NCI-H128 (cell line): ENCODE data around the gene ITSN1.
"Not testable (repeated sequence)": the region's sequence is repeated elsewhere in the genome, so short reads cannot be mapped to it uniquely, and the experiment has no call there.

Experiments used
- DNase-seq: peaks from one replicate; lab custom pipeline; 2025; ENCODE audit not compliant: unreplicated experiment; lab: John Stamatoyannopoulos, UW

Gene ITSN1

DNA sequence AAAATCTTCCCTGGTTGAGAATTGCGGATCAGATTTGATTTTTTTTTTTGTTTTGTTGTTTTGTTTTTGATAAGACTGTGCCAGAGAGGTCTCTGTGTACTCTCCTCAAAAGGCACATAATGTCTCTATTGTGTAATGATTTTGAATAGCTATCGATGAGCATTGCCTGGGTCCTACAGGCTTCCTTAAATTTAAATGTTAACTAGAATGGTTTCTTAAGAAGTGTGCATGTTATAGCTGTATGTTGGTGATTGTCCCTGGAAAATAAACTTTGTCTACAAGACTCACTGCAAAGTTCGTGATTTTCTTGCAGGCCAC is 121.2 kb downstream of the ITSN1 start:
- DNase-seq: no peak

- DNase-seq: no peak
Measured at GRCh38 chr21:33767236-33767635, 124.9 kb downstream of the ITSN1 start.

- no peak for DNase-seq
Measured at GRCh38 chr21:33767960-33768359, 125.7 kb downstream of the ITSN1 start.

DNA sequence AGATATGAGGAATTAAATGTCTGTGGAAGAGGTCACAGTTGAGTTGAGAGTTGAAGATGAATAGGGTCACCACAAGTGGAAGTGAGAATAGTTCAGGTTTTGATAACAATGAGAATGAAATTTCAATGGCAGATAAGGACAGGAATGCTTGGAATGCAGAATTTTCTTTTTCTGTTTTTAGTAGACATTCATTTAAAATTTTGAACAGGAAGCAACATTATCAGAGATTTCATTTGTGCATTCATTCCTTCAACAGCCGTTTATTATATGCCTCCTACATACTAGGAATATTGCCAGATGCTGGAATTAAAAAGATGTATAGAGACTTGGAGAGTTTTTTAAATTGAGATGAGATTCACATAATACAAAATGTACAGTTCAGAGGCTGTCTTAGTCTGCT is 126.8 kb downstream of the ITSN1 start:
- DNase-seq: no peak

GRCh38 chr21:33770542-33770941 is 128.2 kb downstream of the ITSN1 start:
- no peak for DNase-seq

DNA sequence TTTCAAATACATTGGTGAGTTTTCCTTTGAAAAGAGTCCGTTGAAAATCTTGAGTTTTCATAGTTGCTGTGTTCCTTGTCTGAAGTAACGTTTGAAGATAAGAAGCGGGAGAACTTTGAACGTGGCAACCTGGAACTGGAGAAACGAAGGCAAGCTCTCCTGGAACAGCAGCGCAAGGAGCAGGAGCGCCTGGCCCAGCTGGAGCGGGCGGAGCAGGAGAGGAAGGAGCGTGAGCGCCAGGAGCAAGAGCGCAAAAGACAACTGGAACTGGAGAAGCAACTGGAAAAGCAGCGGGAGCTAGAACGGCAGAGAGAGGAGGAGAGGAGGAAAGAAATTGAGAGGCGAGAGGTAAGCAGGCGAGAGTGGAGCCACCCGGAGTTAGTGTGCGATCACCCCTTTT is 129.7 kb downstream of the ITSN1 start:
- no peak for DNase-seq

- no peak for DNase-seq
Measured at GRCh38 chr21:33774551-33774950, 132.2 kb downstream of the ITSN1 start.

DNA sequence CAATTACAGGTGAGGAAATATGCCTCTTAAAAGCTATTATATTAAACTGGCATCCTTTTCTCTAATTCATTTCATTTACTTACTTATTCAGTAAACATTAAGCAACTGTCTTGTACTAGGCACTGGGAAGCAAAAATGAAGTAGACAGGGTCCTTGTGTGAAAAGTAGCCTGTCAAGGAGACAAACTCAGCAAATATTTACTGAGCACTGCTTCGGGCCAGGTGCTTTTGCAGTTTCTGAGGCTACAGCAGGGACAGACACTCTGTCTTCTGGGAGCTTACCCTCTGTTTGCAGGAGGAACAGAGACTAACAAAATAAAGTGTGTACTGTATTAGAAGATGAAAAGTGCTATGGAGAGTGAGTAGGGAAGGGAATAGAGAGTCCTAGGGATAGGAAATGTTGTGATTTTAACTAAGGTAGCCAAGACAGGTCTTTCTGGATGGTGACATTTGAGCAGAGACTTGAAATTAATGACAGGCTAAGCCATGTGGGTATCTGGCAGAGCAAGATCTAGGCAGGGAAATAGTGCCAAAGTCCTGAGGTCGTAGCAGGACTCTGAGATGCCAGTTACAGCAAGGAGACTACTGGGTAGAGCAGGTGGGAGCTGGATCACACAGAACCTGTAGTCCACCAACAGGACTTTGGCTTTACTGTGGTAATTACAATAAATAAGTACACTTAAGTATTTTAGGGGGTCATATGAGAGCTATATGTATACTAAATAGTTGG is 133.0 kb downstream of the ITSN1 start:
- no peak for DNase-seq

DNA sequence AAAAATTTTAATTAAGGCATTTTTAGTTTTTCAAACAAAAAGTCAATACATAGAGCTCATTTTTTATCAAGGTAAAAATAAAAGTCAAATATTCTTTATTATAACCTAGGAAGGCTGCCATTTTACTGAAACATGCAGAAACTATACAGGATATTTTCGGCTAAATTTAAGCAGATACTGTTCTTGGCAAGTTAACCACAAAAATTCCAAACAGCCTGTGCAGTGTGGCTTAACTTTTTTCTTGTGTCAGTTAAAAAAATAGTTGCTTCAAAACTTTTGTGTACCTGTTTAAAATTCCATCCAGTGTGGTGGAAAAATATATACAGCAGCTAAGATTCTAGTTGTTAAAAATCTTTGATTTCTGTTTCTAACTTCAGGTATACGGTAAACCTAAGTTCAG is 138.3 kb downstream of the ITSN1 start:
- no peak for DNase-seq

- no peak for DNase-seq
Measured at GRCh38 chr21:33781121-33781520, 138.8 kb downstream of the ITSN1 start.

GRCh38 chr21:33783187-33783979 is 141.1 kb downstream of the ITSN1 start:
- DNase-seq: no peak

- DNase-seq: no peak
Measured at GRCh38 chr21:33787431-33787830, 145.1 kb downstream of the ITSN1 start.

- not testable (repeated sequence) for DNase-seq
Measured at GRCh38 chr21:33788438-33788837, 146.1 kb downstream of the ITSN1 start.

DNA sequence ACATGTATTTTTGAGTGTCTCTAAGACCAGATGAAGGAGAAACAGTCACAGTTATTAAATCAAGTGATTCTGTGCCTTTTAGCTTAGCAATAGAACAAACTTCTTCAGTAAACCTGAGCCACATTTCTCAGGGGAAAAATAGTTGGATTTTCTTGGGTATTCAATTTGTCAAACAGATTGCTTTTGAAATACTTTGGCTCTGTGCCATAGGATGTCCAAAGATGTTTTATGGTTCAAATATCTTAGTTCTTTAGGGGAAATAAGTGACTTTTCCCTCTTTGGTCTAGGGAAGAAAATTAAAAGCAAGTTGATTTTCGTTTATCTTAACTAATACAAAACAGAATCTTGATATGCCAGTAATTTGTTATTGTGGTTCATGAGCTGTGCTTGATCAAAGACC is 147.4 kb downstream of the ITSN1 start:
- DNase-seq: no peak

DNA sequence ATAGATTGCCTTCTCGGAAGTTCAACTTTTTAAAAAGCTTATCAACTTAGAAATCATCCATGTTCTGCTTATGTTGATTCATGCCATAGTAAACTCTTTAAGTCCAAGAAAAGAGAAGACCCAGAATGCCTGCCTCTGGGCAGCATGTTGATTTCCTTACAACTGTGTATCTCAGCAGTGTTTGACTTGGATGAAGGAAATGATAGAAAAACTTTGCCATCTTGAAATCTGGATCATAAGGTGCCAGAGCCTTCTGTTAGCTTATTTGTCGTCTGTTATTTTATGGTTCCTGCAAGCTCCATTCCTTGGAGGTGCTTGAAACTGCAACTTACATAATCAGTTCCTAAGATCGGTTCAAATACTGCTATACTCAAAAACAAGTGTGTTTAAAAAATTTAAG is 148.8 kb downstream of the ITSN1 start:
- DNase-seq: no peak

- DNase-seq: no peak
Measured at GRCh38 chr21:33794596-33794995, 152.3 kb downstream of the ITSN1 start.

DNA sequence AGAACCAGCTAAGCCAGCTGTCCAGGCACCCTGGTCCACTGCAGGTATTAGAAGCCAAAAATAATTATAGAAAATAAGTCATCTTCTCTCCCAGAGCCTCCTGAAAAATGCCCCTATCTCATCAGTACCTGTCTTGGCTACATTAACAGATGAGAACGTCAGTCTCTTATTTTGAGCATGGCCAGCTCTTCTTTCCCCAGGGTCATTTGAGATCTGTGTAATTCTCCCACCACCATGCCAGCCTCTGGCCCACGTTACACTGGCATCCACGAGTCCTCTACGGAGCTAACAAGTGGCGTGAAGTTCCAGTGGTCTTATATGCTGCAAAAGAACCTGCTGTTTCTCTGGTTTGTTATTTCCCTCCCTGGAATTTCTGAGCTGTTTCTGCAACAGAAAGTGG is 155.3 kb downstream of the ITSN1 start:
- no peak for DNase-seq

DNA sequence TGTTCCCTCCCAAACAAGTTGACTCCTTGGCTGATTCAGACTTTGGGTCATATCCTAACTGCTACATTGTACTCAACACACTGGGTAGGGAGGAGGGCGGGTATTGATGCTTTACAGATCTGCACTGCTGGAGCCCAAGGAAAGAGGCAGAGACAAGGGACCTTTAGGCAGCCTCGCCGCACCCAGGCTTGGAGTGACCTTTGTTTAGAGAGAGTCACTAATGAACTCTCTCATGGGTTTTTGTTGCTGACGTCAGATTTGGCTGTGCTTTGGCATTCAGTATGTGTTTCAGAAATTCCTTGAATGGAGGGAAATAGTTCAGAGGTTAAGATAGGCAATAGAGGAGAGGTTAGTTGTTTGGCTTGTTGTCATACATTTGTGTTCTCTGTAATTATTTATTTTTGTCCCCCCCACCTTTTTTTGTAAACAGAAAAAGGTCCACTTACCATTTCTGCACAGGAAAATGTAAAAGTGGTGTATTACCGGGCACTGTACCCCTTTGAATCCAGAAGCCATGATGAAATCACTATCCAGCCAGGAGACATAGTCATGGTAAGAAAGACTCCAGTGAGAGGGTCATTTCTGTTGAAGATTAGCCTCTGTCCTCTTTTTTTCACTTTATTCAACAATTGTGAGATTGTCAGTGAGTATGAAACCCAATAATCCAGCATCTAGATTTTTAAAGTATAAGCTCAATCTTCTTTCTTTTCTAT is 157.2 kb downstream of the ITSN1 start:
- DNase-seq: no peak

DNA sequence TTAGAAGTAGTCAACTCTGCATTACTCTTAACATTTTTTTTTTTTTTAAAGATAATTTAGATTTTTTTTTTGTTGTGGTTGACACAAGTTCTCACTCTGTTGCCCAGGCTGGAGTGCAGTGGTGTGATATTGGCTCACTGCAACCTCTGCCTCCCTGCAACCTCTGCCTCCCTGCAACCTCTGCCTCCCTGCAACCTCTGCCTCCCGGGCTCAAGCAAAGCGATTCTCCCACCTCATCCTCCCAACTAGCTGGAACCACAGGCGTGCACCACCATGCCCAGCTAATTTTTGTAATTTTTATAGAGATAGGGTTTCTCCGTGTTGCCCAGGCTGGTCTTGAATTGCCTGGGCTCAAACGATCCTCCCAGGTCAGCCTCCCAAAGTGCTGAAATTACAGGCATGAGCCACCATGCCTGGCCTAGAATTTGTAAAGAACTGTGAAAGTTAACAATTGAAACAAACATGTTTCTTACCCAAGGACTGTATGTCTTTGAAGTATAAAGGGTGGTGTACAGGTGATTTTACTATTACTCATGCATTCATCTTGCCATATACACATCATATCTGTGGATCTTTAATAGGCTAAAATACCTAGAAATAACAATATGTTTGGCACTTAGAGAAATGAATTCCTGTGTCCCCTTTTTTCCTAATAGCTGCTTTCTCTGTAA is 158.6 kb downstream of the ITSN1 start:
- no peak for DNase-seq

- DNase-seq: peak; percentile 78
Measured at GRCh38 chr21:33801424-33802405, 159.4 kb downstream of the ITSN1 start.
